GM23338 (cell line): Measurements from ENCODE around the gene STX8. TPM values are rescaled to one million over a fixed set of nuclear protein-coding genes. Genes with fewer than 3 reads are reported as not detected.

Experiments used
- ATAC-seq: fragments of 200-7000 bp; cut with Tn5 transposase; 3 replicates; pipeline ENCODE4 v1.9.1; 2020
- DNase-seq: peaks from one replicate; pipeline ENCODE4 v3.0.0-alpha.2; 2015; ENCODE audit warnings: low spot score
- H2AFZ ChIP-seq: fragments of 200-600 bp; sonication (generic); 2 replicates; pipeline ENCODE4 v1.8.0; 2016; ENCODE audit warnings: antibody characterized with exemption, mild to moderate bottlenecking, moderate library complexity
- H3F3A ChIP-seq: fragments of 200-600 bp; sonication (generic); replicated peaks from 2 replicates; pipeline ENCODE4 v1.8.0; 2017; ENCODE audit warnings: antibody characterized with exemption, mixed run types, low read depth
- H3K27ac ChIP-seq: fragments of 200-600 bp; sonication (generic); 2 replicates; pipeline ENCODE4 v1.6.1; 2016; ENCODE audit warnings: low read depth
- H3K27me3 ChIP-seq: fragments of 200-600 bp; sonication (generic); 2 replicates; pipeline ENCODE4 v1.8.0; 2016; ENCODE audit warnings: mild to moderate bottlenecking, mixed run types, moderate library complexity; ENCODE audit not compliant: insufficient read depth
- H3K36me3 ChIP-seq: fragments of 200-600 bp; sonication (generic); 2 replicates; pipeline ENCODE4 v1.8.0; 2016; ENCODE audit warnings: mild to moderate bottlenecking; ENCODE audit not compliant: insufficient read depth
- H3K4me1 ChIP-seq: fragments of 200-600 bp; sonication (generic); 2 replicates; pipeline ENCODE4 v1.8.0; 2016; ENCODE audit warnings: mild to moderate bottlenecking, moderate library complexity; ENCODE audit not compliant: insufficient read depth
- H3K4me2 ChIP-seq: fragments of 200-600 bp; sonication (generic); 2 replicates; pipeline ENCODE4 v1.7.1; 2017; ENCODE audit warnings: mixed run types
- H3K4me3 ChIP-seq: fragments of 200-600 bp; sonication (generic); 2 replicates; pipeline ENCODE4 v1.6.1; 2016; ENCODE audit warnings: mixed run types
- H3K79me2 ChIP-seq: fragments of 200-600 bp; sonication (generic); replicated peaks from 2 replicates; pipeline ENCODE4 v1.8.0; 2017; ENCODE audit warnings: mild to moderate bottlenecking; ENCODE audit not compliant: insufficient read depth
- H3K9me2 ChIP-seq: fragments of 200-600 bp; sonication (generic); 2 replicates; pipeline ENCODE4 v1.8.0; 2017; ENCODE audit not compliant: insufficient read depth
- H4K20me1 ChIP-seq: fragments of 200-600 bp; sonication (generic); replicated peaks from 2 replicates; pipeline ENCODE4 v1.8.0; 2017; ENCODE audit warnings: mild to moderate bottlenecking; ENCODE audit not compliant: insufficient read depth
- H3K27ac Mint-ChIP-seq: 2 replicates; pipeline ENCODE4 v1.8.0; 2020; ENCODE audit warnings: inconsistent platforms, mild to moderate bottlenecking, moderate library complexity, mixed read lengths
- H3K27me3 Mint-ChIP-seq: 3 replicates; pipeline ENCODE4 v1.8.0; 2022; ENCODE audit warnings: low read depth, mild to moderate bottlenecking, moderate library complexity, mixed read lengths, inconsistent platforms; ENCODE audit not compliant: insufficient read depth, poor library complexity
- H3K36me3 Mint-ChIP-seq: 3 replicates; pipeline ENCODE4 v1.8.0; 2021; ENCODE audit warnings: low read depth, mild to moderate bottlenecking, inconsistent platforms, moderate library complexity, mixed read lengths
- H3K4me1 Mint-ChIP-seq: 3 replicates; pipeline ENCODE4 v1.8.0; 2020; ENCODE audit warnings: mild to moderate bottlenecking, inconsistent platforms, mixed read lengths
- H3K4me3 Mint-ChIP-seq: 3 replicates; pipeline ENCODE4 v1.8.0; 2021; ENCODE audit warnings: moderate library complexity, mild to moderate bottlenecking, inconsistent platforms, mixed read lengths
- H3K9me3 Mint-ChIP-seq: 3 replicates; pipeline ENCODE4 v1.8.0; 2020; ENCODE audit warnings: moderate library complexity, mild to moderate bottlenecking, inconsistent platforms, mixed read lengths
- CREB1 ChIP-seq: fragments of 250-450 bp; sonication (Bioruptor Pico); IDR thresholded peaks from 2 replicates; pipeline ENCODE4 v1.5.0; 2020; ENCODE audit warnings: low read depth, mild to moderate bottlenecking, moderate library complexity
- EZH2 ChIP-seq: fragments of 200-600 bp; sonication (generic); IDR thresholded peaks from one replicate; pipeline ENCODE4 v1.8.0; 2017; ENCODE audit warnings: antibody characterized with exemption, mild to moderate bottlenecking, low read depth; ENCODE audit not compliant: unreplicated experiment
- JUNB ChIP-seq: IDR thresholded peaks from one replicate; pipeline ENCODE4 v1.6.1; 2016; ENCODE audit warnings: antibody characterized with exemption; ENCODE audit not compliant: unreplicated experiment
- POLR2AphosphoS5 ChIP-seq: IDR thresholded peaks from 2 replicates; pipeline ENCODE4 v1.6.1; 2016; ENCODE audit warnings: antibody characterized with exemption, low read depth
- polyA plus RNA-seq: library from polyadenylated mRNA; unstranded; fragments of >200 nt; fragmentation: Nextera tagmentation; extraction: Ambion mirVana; gene quantifications from 2 replicates; pipeline ENCODE4 v1.2.1, GENCODE V29; 2016
- total RNA-seq: library from RNA; depleted of rRNA; stranded (reverse); fragments of >200 nt; shearing (Covaris generic); gene quantifications from 2 replicates; pipeline ENCODE4 v1.2.3, GENCODE V29; 2014
- TF ChIP-seq, protein P1 (sequence below): IDR thresholded peaks from one replicate; pipeline ENCODE4 v1.6.1; 2018; ENCODE audit warnings: antibody characterized with exemption; ENCODE audit not compliant: unreplicated experiment
- TF ChIP-seq, protein P2 (sequence below): fragments of 250-450 bp; sonication (Bioruptor Pico); IDR thresholded peaks from 2 replicates; pipeline ENCODE4 v1.5.0; 2020; ENCODE audit warnings: mild to moderate bottlenecking, moderate library complexity

The STX8 gene
- total and polyA plus RNA-seq, 2 experiments from 2014 or later: 59.4 to 82.3 TPM

DNA sequence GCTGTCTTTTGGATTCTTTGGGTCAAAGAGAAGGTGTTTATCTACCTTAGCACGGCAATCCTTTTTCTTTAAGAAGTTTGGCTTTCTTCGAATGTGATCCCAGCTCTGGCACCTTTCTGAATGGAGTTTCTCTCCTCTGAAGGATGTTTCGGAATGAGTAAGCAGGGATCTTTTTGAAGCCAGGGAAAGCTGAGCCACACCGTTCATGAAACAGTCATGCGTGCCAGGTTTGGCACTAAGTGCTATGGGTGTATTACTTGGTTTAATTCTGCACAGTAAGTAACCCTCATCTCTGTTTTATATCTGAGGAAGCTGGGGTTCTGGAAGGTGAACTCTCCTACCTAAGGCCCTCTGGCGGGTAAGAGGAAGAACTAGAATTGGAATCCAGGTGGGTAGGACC, 319.8 kb downstream of the STX8 start:
- Mint-ChIP-seq H3K27me3 (peaks cover 7% of the 10 kb centered on the region), H3K4me3 (no peak overlapping the region), H3K9me3 (no peaks in the 10 kb centered on the region), H3K27ac (no peak overlapping the region), H3K4me1 (peaks cover 30% of the 10 kb centered on the region), H3K36me3 (no peaks in the 10 kb centered on the region)
- no peak overlapping the region for H3K4me2 ChIP-seq
- H2AFZ ChIP-seq: no peak overlapping the region
- no peaks in the 10 kb centered on the region for H4K20me1 ChIP-seq
- no peaks in the 10 kb centered on the region for H3K79me2 ChIP-seq
- H3K4me1 ChIP-seq: peaks cover 12% of the 10 kb centered on the region
- no peaks in the 10 kb centered on the region for H3K9me2 ChIP-seq
- DNase-seq (no peak), ATAC-seq (no peak)
- H3K36me3 ChIP-seq: no peaks in the 10 kb centered on the region; the same call in 1 of the 2 replicates
- no peaks in the 10 kb centered on the region for H3K27me3 ChIP-seq
- TF ChIP-seq JUNB (no peak), POLR2AphosphoS5 (no peak), CREB1 (no peak), EZH2 (no peak)
- TF ChIP-seq, protein P1, sequence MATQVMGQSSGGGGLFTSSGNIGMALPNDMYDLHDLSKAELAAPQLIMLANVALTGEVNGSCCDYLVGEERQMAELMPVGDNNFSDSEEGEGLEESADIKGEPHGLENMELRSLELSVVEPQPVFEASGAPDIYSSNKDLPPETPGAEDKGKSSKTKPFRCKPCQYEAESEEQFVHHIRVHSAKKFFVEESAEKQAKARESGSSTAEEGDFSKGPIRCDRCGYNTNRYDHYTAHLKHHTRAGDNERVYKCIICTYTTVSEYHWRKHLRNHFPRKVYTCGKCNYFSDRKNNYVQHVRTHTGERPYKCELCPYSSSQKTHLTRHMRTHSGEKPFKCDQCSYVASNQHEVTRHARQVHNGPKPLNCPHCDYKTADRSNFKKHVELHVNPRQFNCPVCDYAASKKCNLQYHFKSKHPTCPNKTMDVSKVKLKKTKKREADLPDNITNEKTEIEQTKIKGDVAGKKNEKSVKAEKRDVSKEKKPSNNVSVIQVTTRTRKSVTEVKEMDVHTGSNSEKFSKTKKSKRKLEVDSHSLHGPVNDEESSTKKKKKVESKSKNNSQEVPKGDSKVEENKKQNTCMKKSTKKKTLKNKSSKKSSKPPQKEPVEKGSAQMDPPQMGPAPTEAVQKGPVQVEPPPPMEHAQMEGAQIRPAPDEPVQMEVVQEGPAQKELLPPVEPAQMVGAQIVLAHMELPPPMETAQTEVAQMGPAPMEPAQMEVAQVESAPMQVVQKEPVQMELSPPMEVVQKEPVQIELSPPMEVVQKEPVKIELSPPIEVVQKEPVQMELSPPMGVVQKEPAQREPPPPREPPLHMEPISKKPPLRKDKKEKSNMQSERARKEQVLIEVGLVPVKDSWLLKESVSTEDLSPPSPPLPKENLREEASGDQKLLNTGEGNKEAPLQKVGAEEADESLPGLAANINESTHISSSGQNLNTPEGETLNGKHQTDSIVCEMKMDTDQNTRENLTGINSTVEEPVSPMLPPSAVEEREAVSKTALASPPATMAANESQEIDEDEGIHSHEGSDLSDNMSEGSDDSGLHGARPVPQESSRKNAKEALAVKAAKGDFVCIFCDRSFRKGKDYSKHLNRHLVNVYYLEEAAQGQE: no peak
- TF ChIP-seq, protein P2, sequence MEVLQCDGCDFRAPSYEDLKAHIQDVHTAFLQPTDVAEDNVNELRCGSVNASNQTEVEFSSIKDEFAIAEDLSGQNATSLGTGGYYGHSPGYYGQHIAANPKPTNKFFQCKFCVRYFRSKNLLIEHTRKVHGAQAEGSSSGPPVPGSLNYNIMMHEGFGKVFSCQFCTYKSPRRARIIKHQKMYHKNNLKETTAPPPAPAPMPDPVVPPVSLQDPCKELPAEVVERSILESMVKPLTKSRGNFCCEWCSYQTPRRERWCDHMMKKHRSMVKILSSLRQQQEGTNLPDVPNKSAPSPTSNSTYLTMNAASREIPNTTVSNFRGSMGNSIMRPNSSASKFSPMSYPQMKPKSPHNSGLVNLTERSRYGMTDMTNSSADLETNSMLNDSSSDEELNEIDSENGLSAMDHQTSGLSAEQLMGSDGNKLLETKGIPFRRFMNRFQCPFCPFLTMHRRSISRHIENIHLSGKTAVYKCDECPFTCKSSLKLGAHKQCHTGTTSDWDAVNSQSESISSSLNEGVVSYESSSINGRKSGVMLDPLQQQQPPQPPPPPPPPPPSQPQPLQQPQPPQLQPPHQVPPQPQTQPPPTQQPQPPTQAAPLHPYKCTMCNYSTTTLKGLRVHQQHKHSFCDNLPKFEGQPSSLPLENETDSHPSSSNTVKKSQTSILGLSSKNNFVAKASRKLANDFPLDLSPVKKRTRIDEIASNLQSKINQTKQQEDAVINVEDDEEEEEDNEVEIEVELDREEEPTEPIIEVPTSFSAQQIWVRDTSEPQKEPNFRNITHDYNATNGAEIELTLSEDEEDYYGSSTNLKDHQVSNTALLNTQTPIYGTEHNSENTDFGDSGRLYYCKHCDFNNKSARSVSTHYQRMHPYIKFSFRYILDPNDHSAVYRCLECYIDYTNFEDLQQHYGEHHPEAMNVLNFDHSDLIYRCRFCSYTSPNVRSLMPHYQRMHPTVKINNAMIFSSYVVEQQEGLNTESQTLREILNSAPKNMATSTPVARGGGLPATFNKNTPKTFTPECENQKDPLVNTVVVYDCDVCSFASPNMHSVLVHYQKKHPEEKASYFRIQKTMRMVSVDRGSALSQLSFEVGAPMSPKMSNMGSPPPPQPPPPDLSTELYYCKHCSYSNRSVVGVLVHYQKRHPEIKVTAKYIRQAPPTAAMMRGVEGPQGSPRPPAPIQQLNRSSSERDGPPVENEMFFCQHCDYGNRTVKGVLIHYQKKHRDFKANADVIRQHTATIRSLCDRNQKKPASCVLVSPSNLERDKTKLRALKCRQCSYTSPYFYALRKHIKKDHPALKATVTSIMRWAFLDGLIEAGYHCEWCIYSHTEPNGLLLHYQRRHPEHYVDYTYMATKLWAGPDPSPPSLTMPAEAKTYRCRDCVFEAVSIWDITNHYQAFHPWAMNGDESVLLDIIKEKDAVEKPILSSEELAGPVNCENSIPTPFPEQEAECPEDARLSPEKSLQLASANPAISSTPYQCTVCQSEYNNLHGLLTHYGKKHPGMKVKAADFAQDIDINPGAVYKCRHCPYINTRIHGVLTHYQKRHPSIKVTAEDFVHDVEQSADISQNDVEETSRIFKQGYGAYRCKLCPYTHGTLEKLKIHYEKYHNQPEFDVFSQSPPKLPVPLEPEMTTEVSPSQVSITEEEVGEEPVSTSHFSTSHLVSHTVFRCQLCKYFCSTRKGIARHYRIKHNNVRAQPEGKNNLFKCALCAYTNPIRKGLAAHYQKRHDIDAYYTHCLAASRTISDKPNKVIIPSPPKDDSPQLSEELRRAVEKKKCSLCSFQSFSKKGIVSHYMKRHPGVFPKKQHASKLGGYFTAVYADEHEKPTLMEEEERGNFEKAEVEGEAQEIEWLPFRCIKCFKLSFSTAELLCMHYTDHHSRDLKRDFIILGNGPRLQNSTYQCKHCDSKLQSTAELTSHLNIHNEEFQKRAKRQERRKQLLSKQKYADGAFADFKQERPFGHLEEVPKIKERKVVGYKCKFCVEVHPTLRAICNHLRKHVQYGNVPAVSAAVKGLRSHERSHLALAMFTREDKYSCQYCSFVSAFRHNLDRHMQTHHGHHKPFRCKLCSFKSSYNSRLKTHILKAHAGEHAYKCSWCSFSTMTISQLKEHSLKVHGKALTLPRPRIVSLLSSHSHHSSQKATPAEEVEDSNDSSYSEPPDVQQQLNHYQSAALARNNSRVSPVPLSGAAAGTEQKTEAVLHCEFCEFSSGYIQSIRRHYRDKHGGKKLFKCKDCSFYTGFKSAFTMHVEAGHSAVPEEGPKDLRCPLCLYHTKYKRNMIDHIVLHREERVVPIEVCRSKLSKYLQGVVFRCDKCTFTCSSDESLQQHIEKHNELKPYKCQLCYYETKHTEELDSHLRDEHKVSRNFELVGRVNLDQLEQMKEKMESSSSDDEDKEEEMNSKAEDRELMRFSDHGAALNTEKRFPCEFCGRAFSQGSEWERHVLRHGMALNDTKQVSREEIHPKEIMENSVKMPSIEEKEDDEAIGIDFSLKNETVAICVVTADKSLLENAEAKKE (CRISPR knock-in tag): no peak
- H3K27ac ChIP-seq: no peak overlapping the region
- H3K4me3 ChIP-seq: no peak overlapping the region
- no peaks in the 10 kb centered on the region for H3F3A ChIP-seq
